ENCODE data around the gene ACE2. TPM values are rescaled to one million over a fixed set of nuclear protein-coding genes. Genes with fewer than 3 reads are reported as not detected.

The ACE2 gene
- total RNA-seq, 1 experiment from 2014 or later, result not detected

GRCh38 chrX:15598026-15598425 lies 2.7 kb downstream of the ACE2 start:
- no peak overlapping the region for H3K9ac ChIP-seq (ENCODE audit: extremely low read depth, insufficient read length, low read length)
- H4K8ac ChIP-seq (replicated peaks; ENCODE audit: insufficient read length, low read depth, low read length), result no peak overlapping the region
- no peak overlapping the region for H3K23ac ChIP-seq (ENCODE audit: insufficient read length, low read depth, low read length)
- no peak overlapping the region for H4K5ac ChIP-seq (ENCODE audit: insufficient read length, low read depth, low read length)
- no peak overlapping the region for H3T11ph ChIP-seq (ENCODE audit: low read length)
- H2BK12ac ChIP-seq (ENCODE audit: insufficient read length, low read depth, low read length), result no peak overlapping the region
- H2AK5ac ChIP-seq (ENCODE audit: insufficient read length, low read length), result no peak overlapping the region
- no peak overlapping the region for H2BK120ac ChIP-seq (ENCODE audit: low read depth, low read length, poor library complexity, severe bottlenecking)
- H3K9me3 ChIP-seq (ENCODE audit: control insufficient read depth, low read depth, low read length), result no peaks in the 10 kb centered on the region
- H3K18ac ChIP-seq (ENCODE audit: insufficient read length, low read depth, low read length), result no peak overlapping the region
- no peak overlapping the region for H4K91ac ChIP-seq (ENCODE audit: insufficient read length, low read depth, low read length)
- no peaks in the 10 kb centered on the region for H3K36me3 Mint-ChIP-seq (ENCODE audit: insufficient read depth in 1 of 3, low read depth in 3 of 3)
- no peak overlapping the region for H3K4ac ChIP-seq (ENCODE audit: low read depth, low read length)
- H2BK5ac ChIP-seq (ENCODE audit: insufficient read length, low read length), result no peak overlapping the region
- no peak for DNase-seq
- H3K27me3 Mint-ChIP-seq (ENCODE audit: low read depth), result peaks cover 3% of the 10 kb centered on the region; the same call in 1 of the 2 replicates
- H3K9me3 Mint-ChIP-seq, result no peaks in the 10 kb centered on the region
- no CpG with 5 or more reads among the region's 3 CpGs for WGBS (ENCODE audit: extremely low coverage, insufficient read length, low lambda C conversion rate)
- no peaks in the 10 kb centered on the region for H3K23me2 ChIP-seq (ENCODE audit: insufficient read length, low read depth, low read length, poor library complexity, severe bottlenecking)
- no peak overlapping the region for H3K27ac ChIP-seq (ENCODE audit: insufficient read length, low read depth, low read length)
- H3K4me1 ChIP-seq (ENCODE audit: insufficient read depth, low read length), result no peaks in the 10 kb centered on the region
- no peaks in the 10 kb centered on the region for H3K79me1 ChIP-seq (ENCODE audit: insufficient read depth, low read depth, low read length, poor library complexity, severe bottlenecking)
- TF ChIP-seq CTCF (conservative IDR thresholded peaks at IDR 0.05), result no peak
- no peaks in the 10 kb centered on the region for H3K27me3 ChIP-seq (ENCODE audit: insufficient read depth, low read length)
- no peak overlapping the region for H3K4me3 Mint-ChIP-seq
- no peak overlapping the region for H3K4me2 ChIP-seq (ENCODE audit: insufficient read depth, insufficient read length, low read length)
- H2BK15ac ChIP-seq (ENCODE audit: low read depth, low read length), result no peak overlapping the region
- no peak overlapping the region for H2BK20ac ChIP-seq (ENCODE audit: low read depth, low read length, poor library complexity, severe bottlenecking)
- H3K56ac ChIP-seq (ENCODE audit: insufficient read length, low read depth, low read length), result no peak overlapping the region
- no peaks in the 10 kb centered on the region for H3K79me2 ChIP-seq (ENCODE audit: insufficient read depth, low read length)
- peaks cover 0 to 2% of the 10 kb centered on the region in 2 experiments; a peak in 1 of 4 replicates for H3K4me1 Mint-ChIP-seq
- H4K20me1 ChIP-seq (ENCODE audit: control insufficient read depth, insufficient read depth, insufficient read length), result no peaks in the 10 kb centered on the region
- no peak overlapping the region for H3K27ac Mint-ChIP-seq
- H3K14ac ChIP-seq (ENCODE audit: insufficient read depth, low read length), result no peak overlapping the region
- no peak overlapping the region for H2AFZ ChIP-seq (ENCODE audit: low read length)

Measured in H9 (cell line).